HG03064 (cell line): ENCODE measurements around the gene NSG1.

Experiments
- ATAC-seq: cut with Tn5 transposase; IDR thresholded peaks from one replicate; pipeline ENCODE4 v1.9.1; 2021; ENCODE audit warnings: low read depth; ENCODE audit not compliant: unreplicated experiment

Gene NSG1

DNA sequence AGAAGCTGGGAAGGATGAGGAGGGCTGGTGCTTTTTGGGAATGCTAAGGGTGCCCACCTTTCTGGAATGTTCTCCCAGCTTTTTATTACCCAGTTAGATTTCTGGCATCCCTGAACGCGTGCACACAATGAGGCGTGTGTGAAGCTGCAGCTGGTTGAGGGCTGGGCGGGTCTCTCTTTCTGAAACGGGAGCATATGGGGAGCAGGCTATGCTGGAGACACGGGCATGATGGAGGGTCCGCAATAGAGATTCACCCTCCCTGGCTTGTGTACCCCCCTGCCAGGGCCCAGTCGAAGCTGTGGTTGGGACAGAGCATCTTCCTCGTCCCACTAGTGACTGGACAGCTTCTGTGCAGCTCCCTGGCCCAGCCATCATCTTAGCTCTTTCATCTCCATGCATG is 8.5 kb downstream of the NSG1 start:
- no peak for ATAC-seq

DNA sequence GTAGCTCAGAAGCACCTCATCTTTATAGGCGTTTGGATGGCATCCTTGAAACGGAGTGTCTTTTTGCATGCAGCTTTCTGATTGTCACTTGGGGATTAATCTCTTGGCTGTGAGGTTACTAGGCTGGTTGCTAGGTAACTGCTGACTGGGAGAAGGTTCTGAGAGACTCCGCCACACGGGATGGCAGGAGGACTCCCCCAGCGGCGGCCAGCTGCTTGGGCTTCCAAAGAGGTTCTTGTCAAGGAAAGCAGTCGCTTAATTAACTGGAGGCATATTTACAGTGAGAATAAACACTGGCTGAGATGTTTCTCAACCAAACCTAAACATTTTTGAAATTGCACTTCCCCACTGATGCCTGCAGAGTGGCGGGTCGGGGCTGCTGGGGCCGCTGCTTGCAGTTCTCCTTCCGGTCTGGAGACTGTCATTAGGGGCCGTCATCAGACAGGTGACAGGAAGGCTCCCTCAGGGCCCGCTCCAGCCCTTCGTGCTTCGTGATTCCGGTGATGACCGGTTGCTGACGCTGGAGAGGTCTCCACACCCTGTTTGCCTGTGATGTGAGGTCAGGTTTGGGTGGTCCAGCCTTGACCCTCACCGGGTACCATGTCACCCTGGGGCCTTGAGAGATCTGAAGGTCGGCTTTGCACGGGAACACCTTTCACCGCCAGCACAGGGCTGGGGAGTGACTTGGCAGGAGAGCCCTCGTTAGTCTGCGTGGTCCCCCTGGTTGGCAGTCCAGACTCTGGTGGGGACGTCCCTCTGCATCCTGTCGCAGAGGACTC is 9.1 kb downstream of the NSG1 start:
- ATAC-seq = no peak

- ATAC-seq = no peak
These were observed 9.9 kb downstream of the NSG1 start for GRCh38 chr4:4396628-4397440.

GRCh38 chr4:4397441-4397819 is 10.5 kb downstream of the NSG1 start:
- ATAC-seq = no peak

DNA sequence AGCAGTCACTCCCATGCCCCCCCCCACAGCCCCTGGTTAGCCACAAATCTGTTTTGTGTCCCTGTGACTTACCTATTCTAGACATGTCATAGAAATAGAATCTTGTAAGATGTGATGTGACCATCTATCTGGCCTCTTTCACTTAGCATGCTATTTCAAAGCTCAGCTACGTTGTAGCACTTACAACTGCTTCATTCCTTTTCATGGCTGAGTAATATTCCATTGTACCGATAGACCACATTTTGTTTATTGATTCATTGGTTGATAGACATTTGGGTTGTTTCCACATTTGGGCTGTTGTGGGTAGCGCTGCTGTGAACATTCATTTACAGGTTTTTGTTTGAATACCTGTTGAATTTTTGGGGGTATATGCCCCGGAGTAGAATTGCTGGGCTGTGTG is 11.5 kb downstream of the NSG1 start:
- no peak for ATAC-seq

DNA sequence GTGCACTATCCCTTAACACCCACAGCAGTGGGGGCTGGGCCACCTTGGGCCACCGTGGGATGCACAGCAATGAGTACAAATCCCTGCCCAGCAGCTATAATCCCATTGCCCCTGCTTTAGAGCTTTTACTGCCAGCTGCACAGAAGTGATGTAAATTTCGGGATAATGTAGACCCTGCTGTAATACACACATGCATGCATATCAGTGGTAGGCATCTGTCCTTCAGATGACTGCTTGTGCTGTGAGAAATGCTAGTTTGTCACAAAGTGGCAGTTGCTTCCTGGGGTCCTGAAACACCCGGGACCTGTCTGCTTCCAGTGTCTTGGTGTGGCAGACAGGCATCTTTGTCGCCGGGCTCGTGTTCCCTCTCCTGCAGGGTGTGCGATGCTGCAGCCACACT is 14.1 kb downstream of the NSG1 start:
- no peak for ATAC-seq

GRCh38 chr4:4402966-4403365 is 16.1 kb downstream of the NSG1 start:
- no peak for ATAC-seq

GRCh38 chr4:4405358-4405962 is 18.6 kb downstream of the NSG1 start:
- ATAC-seq = no peak

GRCh38 chr4:4406455-4407298 is 19.8 kb downstream of the NSG1 start:
- no peak for ATAC-seq

DNA sequence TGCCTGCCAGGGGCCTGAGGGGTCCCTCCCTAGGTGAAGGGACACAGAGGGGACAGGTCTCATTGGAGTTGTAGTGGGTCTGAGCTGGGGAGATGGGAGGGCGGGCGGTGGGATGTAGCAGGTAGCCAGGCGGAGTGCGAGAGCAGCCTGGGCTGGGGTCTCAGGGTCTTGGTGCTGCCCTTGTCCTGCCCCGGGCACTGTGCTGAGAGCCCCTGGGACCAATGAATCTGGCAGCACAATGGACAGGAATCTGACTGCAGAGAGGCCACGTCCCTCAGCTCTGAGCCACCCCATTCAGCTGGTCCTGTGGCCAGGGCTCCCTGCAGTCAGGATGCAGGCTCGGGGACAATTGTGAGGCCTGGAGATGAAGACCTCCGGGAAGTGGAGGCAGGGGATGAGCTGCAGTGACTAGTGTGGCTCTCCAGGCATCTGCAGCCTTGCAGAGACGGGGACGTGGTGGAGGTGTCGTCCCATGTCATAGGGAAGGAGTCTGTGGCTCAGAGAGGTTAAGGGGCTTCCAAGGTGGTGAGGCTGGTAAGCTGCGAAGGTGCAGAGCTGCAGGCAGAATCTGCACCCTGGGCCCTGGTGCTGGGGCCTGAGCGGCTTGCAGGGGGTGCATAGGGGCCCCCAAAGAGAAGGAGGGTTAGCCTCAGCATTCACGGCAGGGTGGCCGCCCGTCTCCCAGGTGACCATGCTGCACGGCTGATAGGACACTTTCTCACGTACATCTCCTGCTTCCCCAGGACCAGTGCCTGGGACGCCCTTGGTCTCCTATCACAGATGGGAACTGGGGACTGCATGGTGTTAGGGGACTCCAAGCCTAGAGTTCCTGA is 20.6 kb downstream of the NSG1 start:
- ATAC-seq = no peak

GRCh38 chr4:4408132-4408523 is 21.2 kb downstream of the NSG1 start:
- no peak for ATAC-seq

DNA sequence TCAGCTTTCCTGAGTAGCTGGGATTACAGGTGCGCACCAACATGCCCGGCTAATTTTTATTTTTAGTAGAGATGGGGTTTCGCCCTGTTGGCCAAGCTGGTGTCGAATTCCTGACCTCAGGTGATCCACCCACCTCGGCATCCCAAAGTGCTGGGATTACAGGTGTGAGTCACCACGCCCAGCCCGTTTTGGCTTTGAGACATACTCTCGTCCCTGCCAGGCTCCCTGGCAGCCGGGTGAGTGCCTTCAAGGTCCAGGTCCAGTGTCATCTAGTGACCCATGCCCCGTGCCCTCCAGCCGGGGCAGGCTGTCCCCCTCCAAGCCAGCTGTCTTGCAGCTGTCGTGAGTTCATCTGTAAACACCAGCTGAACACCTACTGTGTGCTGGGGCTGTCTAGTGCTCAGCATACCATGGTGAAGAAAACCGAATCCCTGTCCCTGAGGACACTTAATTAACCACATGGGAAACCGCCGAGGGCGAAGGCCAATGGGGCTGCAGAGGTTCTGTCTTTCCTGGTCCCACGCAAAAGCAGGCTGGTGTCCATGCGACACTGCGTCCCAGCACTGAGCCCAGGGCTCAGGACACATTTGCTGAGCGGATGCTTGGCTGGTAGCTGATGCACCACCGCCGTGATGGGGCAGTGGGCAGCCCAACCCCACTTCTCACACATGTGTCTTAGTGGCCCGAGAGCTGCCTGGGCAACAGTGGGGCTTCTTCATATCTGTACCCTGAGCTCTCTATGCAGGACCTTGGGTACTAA is 21.9 kb downstream of the NSG1 start:
- ATAC-seq = no peak

DNA sequence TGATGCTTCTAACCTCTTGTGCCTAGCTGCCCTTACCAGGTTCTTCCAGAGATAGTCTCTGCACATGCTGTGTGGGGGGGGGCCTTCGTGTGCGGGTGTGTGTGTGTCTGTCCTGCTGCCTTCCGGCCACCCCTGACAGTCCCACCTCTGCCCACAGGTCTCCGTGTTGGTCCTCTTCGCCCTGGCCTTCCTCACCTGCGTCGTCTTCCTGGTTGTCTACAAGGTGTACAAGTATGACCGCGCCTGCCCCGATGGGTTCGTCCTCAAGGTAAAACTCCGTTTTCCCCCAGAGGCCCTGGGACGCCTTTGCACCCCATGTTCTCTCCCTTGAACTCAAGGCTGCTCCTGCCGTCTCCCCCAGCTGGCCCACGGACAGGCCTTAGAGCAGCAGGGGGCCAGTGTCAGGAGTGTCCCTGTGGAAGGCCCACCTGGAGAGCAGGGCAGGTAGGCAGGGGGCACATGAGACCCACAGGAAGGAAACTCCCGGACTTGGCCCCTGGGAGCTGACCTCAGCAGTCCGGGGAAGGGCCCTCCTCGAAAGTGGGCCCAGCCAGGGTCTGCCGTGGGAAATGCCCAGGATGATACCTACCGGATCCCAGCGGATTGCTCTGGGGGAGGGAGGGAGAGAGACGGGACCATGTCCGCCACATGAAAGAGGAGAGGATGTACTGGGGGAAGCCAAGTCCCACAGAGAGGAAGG is 22.7 kb downstream of the NSG1 start:
- ATAC-seq = no peak

- no peak for ATAC-seq
These were observed 23.4 kb downstream of the NSG1 start for GRCh38 chr4:4410271-4410670.

GRCh38 chr4:4411906-4412305 is 25.0 kb downstream of the NSG1 start:
- no peak for ATAC-seq

- no peak for ATAC-seq
These were observed 25.9 kb downstream of the NSG1 start for GRCh38 chr4:4412641-4413372.

- no peak for ATAC-seq
These were observed 26.4 kb downstream of the NSG1 start for GRCh38 chr4:4413373-4413725.

- no peak for ATAC-seq
These were observed 26.9 kb downstream of the NSG1 start for GRCh38 chr4:4413806-4414205.
